Fibroblast of villous mesenchyme (primary cell): ENCODE measurements around the gene PPM1J. TPM values are rescaled to one million over a fixed set of nuclear protein-coding genes. Genes with fewer than 3 reads are reported as not detected.

ENCODE experiments used
- DNase-seq: peaks from one replicate; pipeline ENCODE4 v3.0.0-alpha.2; 2010; ENCODE audit warnings: low read depth
- H3K4me3 ChIP-seq: 2 replicates; pipeline ENCODE4 v1.5.1; 2011; ENCODE audit warnings: low read depth, mild to moderate bottlenecking, low read length
- CTCF ChIP-seq: IDR thresholded peaks from 2 replicates; pipeline ENCODE4 v1.5.1; 2012; ENCODE audit warnings: low read depth, mild to moderate bottlenecking, low read length; ENCODE audit not compliant: insufficient read depth
- total RNA-seq: library from RNA; depleted of rRNA; stranded (reverse); fragments of >200 nt; gene quantifications from 2 replicates; pipeline ENCODE4 v1.2.3, GENCODE V29; 2012

PPM1J gene
- total RNA-seq, 1 donor, result 0.43 TPM

GRCh38 chr1:112689196-112689841, 25.8 kb downstream of the PPM1J start:
- TF ChIP-seq CTCF, result no peak
- DNase-seq, result no peak
- H3K4me3 ChIP-seq, result no peak overlapping the region

- no peak for TF ChIP-seq CTCF
- H3K4me3 ChIP-seq, result no peak overlapping the region
- DNase-seq, result peak; percentile 43
Measured at GRCh38 chr1:112688781-112689193, 26.3 kb downstream of the PPM1J start.

- no peak overlapping the region for H3K4me3 ChIP-seq
- no peak for DNase-seq
- no peak for TF ChIP-seq CTCF
Measured at GRCh38 chr1:112687785-112688496, 27.2 kb downstream of the PPM1J start.

GRCh38 chr1:112687361-112687760, 27.8 kb downstream of the PPM1J start:
- TF ChIP-seq CTCF, result no peak
- no peak for DNase-seq
- no peak overlapping the region for H3K4me3 ChIP-seq

- no peak overlapping the region for H3K4me3 ChIP-seq
- no peak for DNase-seq
- TF ChIP-seq CTCF, result no peak
Measured at GRCh38 chr1:112686835-112687234, 28.3 kb downstream of the PPM1J start.

- no peak for TF ChIP-seq CTCF
- no peak for DNase-seq
Measured at GRCh38 chr1:112686417-112686816, 28.7 kb downstream of the PPM1J start.

More at GRCh38 chr1:112686417-112686816, 28.7 kb downstream of the PPM1J start:
- H3K4me3 ChIP-seq, result no peak overlapping the region
